ENCODE data around the gene TRMT112.

Gene TRMT112

GRCh38 chr11:64306563-64306875 lies 10.8 kb downstream of the TRMT112 start:
- DNase-seq, result no peak

DNA sequence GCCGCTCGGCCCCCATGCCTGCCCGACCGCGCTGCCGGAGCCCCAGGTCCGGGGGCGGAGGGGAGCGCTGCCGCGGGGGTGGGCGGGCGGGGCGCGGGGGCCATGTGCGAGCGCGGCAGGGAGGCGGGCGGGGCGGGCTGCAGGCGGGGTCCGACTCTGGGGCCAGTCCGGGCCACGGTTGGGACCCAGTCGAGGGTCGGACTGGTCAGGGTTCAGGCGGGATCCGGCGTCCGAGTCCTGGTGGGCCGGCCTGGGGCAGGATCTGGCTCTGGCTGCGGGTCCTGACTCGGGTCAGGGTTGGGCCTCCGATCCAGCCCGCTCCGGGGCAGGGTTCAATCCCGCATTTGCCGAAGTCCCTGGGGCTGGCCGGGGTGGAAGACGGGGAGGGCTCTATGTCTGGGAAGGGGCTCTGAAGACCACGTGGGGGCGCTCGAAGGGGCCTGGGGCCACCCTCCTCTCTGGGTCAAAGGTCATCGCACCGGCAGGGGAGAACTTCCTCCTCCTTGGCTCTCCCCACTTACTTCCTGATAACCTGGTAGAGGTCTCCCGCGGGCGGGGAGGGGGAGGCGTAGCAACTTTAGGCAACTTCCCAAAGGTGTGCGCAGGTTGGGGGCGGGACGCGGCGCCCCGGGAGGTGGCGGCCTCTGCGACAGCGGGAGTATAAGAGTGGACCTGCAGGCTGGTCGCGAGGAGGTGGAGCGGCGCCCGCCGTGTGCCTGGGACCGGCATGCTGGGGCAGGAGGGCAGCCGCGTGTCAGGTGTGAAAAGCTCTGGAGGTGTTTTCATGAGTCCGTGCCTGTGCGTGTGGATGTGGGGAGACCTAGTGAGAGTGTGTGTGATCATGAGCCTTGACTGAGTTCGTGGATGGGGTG lies 11.4 kb downstream of the TRMT112 start:
- DNase-seq, result peak; percentile 80 to 85

DNA sequence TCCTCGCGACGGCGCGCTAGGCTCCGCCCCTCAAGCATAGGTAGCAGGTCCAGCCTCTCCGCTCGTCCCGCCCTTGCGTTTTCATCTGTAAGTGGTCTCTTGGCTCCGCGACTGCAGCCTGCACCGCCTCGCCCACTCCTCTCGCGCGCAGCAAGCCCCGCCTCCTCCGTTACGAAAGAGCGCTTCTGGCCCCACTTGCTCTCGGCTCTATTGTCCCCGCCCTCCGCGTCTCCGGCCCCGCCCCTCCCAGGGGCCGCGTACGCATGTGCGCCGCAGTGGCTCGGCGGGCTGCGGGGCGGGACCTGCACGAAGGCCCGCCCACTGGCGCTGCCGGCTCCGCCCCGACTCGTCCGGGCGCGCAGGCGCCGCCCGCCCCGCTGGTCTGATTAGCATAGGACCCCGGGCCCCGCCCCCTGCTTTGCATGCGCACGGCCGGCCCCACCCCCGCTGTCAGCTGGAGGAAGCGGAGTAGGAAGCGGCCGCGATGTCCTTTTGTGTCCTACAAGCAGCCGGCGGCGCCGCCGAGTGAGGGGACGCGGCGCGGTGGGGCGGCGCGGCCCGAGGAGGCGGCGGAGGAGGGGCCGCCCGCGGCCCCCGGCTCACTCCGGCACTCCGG lies 12.2 kb downstream of the TRMT112 start, which contains the start of gene ESRRA:
Gene ESRRA, plus strand, starts transcription at position 450 of the 616 bp plus-strand sequence. CDS start 1,656 bp downstream, outside the sequence.
- peak; percentile 99 to 100 for DNase-seq

DNA sequence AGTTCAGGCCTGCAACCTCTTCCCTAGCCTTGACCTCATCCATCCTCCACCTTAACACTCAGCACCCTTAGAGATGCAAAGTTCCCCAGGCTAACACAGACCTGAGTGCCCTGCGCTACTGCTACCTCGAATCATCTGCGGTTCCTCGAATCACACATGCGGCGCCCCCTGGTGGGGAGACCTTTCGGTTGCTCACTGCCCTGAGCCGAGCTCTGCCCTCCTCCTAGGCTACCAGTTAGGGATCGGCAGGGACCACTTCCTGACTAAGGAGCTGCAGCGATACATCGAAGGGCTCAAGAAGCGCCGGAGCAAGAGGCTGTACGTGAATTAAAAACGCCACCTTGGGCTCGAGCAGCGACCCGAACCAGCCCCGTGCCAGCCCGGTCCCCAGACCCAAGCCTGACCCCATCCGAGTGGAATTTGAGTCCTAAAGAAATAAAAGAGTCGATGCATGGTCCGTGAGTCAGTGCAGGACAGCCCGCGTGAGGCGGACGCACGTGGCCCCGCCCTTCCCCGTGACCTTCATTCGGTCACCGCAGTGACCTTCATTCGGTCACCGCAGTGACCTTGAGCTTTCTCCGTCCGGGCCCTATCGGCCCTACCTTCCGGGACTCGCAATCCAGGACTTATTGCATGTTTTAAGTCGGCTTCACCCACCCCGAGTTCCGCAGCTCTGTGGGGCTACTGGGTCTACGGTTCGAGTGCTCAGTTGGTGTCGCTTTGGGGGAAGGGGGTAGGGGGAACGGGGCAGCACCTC lies 12.9 kb downstream of the TRMT112 start:
- peak; percentile 96 to 98 for DNase-seq

- DNase-seq, result no peak
These were observed 13.4 kb downstream of the TRMT112 start for GRCh38 chr11:64304032-64304315.

DNA sequence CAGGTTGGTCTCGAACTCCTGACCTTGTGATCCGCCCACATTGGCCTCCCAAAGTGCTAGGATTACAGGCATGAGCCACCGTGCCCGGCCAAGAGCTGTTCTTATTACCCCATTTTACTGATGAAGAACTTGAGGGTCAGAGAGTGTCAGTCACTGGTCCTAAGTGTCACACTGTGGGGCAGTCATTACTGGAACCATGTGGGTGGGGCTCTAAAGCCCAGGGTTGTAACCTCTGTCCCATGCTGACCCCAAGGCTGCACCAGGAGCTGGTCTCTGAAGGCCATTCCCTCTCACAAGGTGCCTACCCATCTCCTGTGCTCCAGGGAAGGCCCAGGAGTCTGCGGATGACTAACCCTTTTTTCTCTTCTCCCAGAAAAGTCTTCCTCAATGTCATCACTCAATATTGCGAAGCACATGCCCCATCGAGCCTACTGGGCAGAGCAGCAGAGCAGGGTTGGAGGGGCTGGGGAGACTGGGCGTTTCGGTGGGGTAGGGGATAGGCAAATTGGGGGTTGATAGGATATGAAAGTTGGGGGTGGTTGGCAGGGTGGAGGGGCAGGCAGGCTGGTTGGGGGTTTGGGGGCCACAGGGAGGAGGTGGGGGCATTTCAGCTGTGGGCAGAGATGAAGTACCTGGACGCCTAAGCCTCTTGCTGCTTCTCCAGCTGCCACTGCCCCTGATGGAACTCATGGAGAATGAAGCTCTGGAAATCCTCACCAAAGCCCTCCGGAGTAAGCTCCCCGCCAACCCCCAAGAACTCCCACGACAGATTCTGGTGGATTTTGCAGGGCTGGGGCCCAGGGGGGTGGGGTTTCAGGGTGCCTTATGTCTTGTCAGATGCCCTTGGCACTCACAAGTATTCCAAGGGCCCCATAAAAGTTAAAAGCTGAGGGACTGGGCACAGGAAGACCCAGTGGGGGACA lies 14.0 kb downstream of the TRMT112 start:
- no peak for DNase-seq

- DNase-seq, result no peak
These were observed 17.3 kb downstream of the TRMT112 start, which contains the start of gene CATSPERZ for GRCh38 chr11:64299847-64300648. CATSPERZ (plus strand) TSS chr11:64300358; CDS start chr11:64300411, 53 bp downstream.

DNA sequence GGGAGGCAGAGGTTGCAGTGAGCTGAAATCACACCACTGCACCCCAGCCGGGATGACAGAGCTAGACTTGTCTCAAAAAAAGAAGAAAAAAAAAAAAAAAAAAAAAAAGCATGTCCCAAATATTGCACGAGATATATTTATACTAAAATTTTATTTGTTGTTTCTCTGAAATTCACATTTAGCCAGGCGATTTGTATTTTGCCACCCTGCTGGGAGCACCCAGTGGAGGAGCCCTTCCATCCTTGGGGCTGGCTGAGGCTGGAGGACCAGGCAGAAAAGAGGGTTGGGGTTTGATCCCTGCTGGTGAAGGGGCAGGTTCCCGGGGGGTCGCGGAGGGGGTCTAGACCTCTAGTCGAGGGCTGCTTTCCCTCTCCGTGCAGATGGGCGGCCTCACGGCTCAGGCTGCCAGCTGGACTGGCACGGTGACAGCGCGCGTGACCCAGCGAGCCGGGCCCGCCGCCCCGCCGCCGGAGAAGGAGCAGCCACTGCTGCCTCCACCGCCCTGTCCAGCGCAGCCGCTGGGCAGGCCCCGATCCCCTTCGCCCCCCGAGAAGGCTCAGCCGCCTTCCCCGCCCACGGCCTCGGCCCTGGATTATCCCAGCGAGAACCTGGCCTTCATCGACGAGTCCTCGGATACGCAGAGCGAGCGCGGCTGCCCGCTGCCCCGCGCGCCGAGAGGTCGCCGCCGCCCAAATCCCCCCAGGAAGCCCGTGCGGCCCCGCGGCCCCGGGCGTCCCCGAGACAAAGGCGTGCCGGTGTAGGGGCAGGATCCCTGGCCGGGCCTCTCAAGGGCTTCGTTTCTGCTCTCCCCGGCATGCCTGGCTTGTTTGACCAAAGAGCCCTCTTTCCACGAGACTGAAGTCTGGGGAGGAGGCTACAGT lies 18.2 kb downstream of the TRMT112 start:
- DNase-seq, result no peak

- DNase-seq, result no peak
These were observed 19.5 kb downstream of the TRMT112 start for GRCh38 chr11:64297699-64298358.

DNA sequence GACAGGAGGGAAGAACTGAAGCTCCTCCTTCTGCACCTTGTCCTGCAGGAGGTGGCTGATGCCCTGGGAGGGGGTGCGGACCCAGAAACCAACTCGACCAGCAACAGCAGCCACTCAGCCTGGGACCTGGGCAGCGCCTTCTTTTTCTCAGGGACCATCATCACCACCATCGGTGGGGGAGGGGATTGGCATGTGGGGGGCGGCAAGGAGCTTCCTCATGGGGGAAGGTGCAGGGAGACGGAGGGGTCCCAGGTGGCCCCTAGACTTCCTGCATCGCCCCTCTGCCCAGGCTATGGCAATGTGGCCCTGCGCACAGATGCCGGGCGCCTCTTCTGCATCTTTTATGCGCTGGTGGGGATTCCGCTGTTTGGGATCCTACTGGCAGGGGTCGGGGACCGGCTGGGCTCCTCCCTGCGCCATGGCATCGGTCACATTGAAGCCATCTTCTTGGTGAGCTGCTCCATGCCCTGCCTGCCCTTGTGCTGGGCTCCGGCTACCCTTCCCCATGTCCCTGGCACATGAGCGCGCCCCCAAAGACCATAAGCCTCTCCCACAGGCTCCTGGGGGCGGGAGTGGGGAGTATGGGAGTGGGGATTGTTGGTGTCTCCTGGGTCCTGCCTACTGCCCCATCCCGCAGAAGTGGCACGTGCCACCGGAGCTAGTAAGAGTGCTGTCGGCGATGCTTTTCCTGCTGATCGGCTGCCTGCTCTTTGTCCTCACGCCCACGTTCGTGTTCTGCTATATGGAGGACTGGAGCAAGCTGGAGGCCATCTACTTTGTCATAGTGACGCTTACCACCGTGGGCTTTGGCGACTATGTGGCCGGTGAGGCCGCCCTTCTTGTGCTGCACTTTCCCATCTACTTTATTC lies 20.3 kb downstream of the TRMT112 start:
- no peak for DNase-seq

DNA sequence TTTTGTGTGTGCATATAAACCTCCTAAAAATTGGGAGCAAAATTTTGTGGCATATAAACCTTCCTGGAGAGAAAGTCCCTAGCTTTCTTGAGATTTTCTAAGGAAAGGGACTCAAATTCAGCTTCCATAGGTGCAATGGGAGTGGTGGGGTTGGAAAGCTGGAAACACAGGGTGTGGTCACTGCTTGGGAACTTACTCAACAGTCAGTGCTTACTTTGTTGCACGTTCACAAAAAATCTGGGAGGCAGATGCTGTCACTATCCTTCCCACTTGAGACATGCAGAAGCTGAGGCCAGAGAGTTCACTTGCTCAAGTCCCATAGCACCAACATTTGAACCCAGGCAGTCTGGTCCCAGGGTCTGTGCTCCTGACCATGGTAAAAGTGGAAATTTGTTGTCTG lies 21.1 kb downstream of the TRMT112 start:
- no peak for DNase-seq

DNA sequence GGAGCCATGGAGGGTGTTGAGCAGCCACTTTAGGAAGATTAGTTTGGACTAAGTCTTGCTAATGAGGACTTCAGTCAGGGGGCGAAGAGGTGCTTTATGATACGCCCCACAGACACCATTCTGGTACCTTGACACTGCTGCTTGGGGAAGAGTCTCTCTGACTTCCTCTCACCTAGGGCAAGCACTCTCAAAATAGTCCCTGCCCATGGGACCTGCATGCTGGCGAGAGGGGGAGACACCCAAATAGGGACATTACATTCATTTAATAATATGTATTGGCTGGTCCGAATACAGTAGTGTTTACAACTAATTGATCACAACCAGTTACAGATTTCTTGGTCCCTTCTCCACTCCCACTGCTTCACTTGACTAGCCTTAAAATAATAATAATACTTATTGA lies 21.6 kb downstream of the TRMT112 start:
- DNase-seq, result no peak

GRCh38 chr11:64294774-64295173 lies 22.6 kb downstream of the TRMT112 start:
- DNase-seq, result no peak

DNA sequence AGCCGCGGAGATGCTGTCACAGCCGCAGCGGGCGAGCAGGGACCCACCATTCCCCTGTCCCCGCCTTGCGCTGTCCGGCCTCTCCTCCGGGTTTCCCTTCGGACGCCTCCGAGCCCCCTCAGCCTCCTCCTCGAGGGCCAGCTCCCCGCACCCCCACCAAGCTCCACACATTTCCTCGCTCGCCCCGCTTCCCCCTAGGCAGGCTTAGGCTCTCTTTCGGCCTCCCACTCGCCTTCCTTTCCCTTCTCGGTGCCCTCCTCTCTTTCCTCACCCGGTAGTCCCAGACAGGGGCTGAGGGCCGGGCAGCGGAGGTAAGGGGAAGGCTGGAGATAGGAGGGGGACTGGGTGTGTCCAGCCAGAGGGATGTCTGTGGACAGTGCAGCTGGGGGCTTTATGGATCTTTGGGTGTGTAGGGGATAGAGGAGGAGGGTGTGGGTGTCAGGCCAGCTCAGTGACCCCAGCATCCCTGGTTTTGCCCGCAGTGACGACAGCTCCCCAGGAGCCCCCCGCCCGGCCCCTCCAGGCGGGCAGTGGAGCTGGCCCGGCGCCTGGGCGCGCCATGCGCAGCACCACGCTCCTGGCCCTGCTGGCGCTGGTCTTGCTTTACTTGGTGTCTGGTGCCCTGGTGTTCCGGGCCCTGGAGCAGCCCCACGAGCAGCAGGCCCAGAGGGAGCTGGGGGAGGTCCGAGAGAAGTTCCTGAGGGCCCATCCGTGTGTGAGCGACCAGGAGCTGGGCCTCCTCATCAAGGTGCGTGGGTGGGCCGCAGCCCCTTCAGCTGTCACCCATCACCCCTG lies 24.7 kb downstream of the TRMT112 start:
- DNase-seq, result no peak

- no peak for DNase-seq
These were observed 25.5 kb downstream of the TRMT112 start for GRCh38 chr11:64291752-64292459.

- no peak for DNase-seq
These were observed 26.1 kb downstream of the TRMT112 start, which contains the start of gene KCNK4 for GRCh38 chr11:64291262-64291751. KCNK4 (plus strand) TSS chr11:64291302; CDS start chr11:64293019, 1,717 bp downstream.

Measured in activated T-cell treated with anti-CD3 and anti-CD28 coated beads, Interleukin-2, amount 50 U/mL, for 48 hours (primary cell).